Stimulated activated CD8-positive, alpha-beta memory T cell treated with anti-CD3 and anti-CD28 coated beads, Interleukin-7, amount 100 ng/mL, for 48 hours (primary cell): ENCODE results near the gene OVOL1.

Experiments
- DNase-seq, 2 donors: peaks; one replicate each; pipeline ENCODE4 v3.0.0-alpha.2; 2020; ENCODE audit warnings: low read depth in 1 of 2; ENCODE audit errors: extremely low read depth in 1 of 2

The OVOL1 gene

GRCh38 chr11:65777821-65778361, 9.0 kb upstream of the OVOL1 start:
- no peak for DNase-seq

- DNase-seq: no peak
Observed at GRCh38 chr11:65778431-65778900, 8.4 kb upstream of the OVOL1 start.

- no peak for DNase-seq
Observed at GRCh38 chr11:65778901-65779668, 7.8 kb upstream of the OVOL1 start.

- no peak for DNase-seq
Observed at GRCh38 chr11:65779669-65779918, 7.3 kb upstream of the OVOL1 start.

GRCh38 chr11:65779919-65780769, 6.7 kb upstream of the OVOL1 start:
- DNase-seq: peak; percentile 68 to 69

- DNase-seq: peak; percentile 41 to 62
Observed at GRCh38 chr11:65780770-65781151, 6.1 kb upstream of the OVOL1 start, which contains the start of gene AP5B1. Gene AP5B1, minus strand, starts transcription at chr11:65780976. Its CDS starts 385 bp downstream, at chr11:65780591.

GRCh38 chr11:65781152-65781961, 5.5 kb upstream of the OVOL1 start:
- DNase-seq: no peak

- no peak for DNase-seq
Observed at GRCh38 chr11:65781962-65782815, 4.7 kb upstream of the OVOL1 start.

GRCh38 chr11:65782816-65783228, 4.0 kb upstream of the OVOL1 start:
- DNase-seq: no peak

GRCh38 chr11:65785319-65786007, 1.4 kb upstream of the OVOL1 start:
- DNase-seq: no peak

- no peak for DNase-seq
Observed at GRCh38 chr11:65786008-65786785, 666 bp upstream of the OVOL1 start.

GRCh38 chr11:65787649-65788622, 1.1 kb downstream of the OVOL1 start:
- no peak for DNase-seq

- DNase-seq: no peak
Observed at GRCh38 chr11:65788821-65789220, 2.0 kb downstream of the OVOL1 start.

GRCh38 chr11:65789230-65790103, 2.6 kb downstream of the OVOL1 start:
- no peak for DNase-seq

- no peak for DNase-seq
Observed at GRCh38 chr11:65790104-65790901, 3.4 kb downstream of the OVOL1 start.
